K562 (cell line): ENCODE data around the gene RPS6KA2. TPM values are rescaled to one million over a fixed set of nuclear protein-coding genes. Genes with fewer than 3 reads are reported as not detected.

Experiments used
- ATAC-seq: fragments of 200-7000 bp; cut with Tn5 transposase; 3 replicates; pipeline ENCODE4 v1.9.1; 2020; ENCODE audit warnings: moderate library complexity
- BruUV-seq: library from RNA; stranded (reverse); fragments of 400-500 nt; replicated peaks from 2 replicates; lab custom pipeline; 2021; lab: Mats Ljungman, UMichigan
- CTCF ChIA-PET: fragments of 300-600 bp; formaldehyde crosslinking; extraction: SDS; loops from one replicate; lab custom pipeline; 2021; ENCODE audit warnings: low intra/inter-chr PET ratio; lab: Yijun Ruan, JAX
- POLR2A ChIA-PET: fragments of 300-600, 350-650 bp; sonication (Branson Sonifier 250); formaldehyde crosslinking; extraction: SDS; loops from one replicate; lab custom pipeline; 2021; ENCODE audit warnings: antibody characterized with exemption, inconsistent platforms; lab: Yijun Ruan, JAX
- DNase-seq, 4 experiments: peaks; one replicate each; pipeline versions ENCODE4 v3.0.0 to v3.0.0-alpha.2; 2011 to 2018; ENCODE audit warnings: low spot score in 3 of 4, mixed read lengths in 3 of 4; ENCODE audit errors: extremely low read depth in 1 of 4
- FAIRE-seq: peaks from 2 replicates; lab custom pipeline; 2011; peaks lifted over from hg19 to GRCh38; lab: Jason Lieb, UNC
- H2AFZ ChIP-seq: 2 replicates; pipeline ENCODE4 v1.6.0; 2011; ENCODE audit warnings: low read depth, low read length, control low read depth, inconsistent platforms
- H3K27ac ChIP-seq: fragments of 200-600 bp; 3 replicates; pipeline ENCODE4 v1.8.0; 2011; ENCODE audit warnings: low read depth, mild to moderate bottlenecking, control low read depth, inconsistent platforms, low read length, moderate library complexity, mixed read lengths; ENCODE audit errors: extremely low read depth
- H3K27me3 ChIP-seq, 2 experiments: fragments of 300-600 bp in 1 of 2; 2 replicates in 1 of 2; 3 replicates in 1 of 2; pipeline versions ENCODE4 v1.6.0 to v1.8.0; 2011; ENCODE audit warnings: inconsistent platforms in 2 of 2, low read length in 2 of 2, mild to moderate bottlenecking in 1 of 2, mixed read lengths in 1 of 2, moderate library complexity in 1 of 2; ENCODE audit not compliant: control insufficient read depth in 2 of 2, insufficient read depth in 2 of 2
- H3K36me3 ChIP-seq: fragments of 300-600 bp; 3 replicates; pipeline ENCODE4 v1.8.0; 2011; ENCODE audit warnings: mild to moderate bottlenecking, low read length, inconsistent platforms; ENCODE audit not compliant: control insufficient read depth, insufficient read depth
- H3K4me1 ChIP-seq, 2 experiments: fragments of 200-600 bp in 1 of 2; replicated peaks in 1 of 2; 2 replicates in 1 of 2; 3 replicates in 1 of 2; pipeline versions ENCODE4 v1.5.1 to v1.8.0; 2011; ENCODE audit warnings: inconsistent platforms in 2 of 2, low read length in 2 of 2, mild to moderate bottlenecking in 1 of 2, mixed read lengths in 1 of 2, moderate library complexity in 1 of 2; ENCODE audit not compliant: control insufficient read depth in 2 of 2, insufficient read depth in 2 of 2
- H3K4me2 ChIP-seq: 2 replicates; pipeline ENCODE4 v1.6.1; 2011; ENCODE audit warnings: low read length, control low read depth, inconsistent platforms, mixed read lengths; ENCODE audit not compliant: insufficient read depth
- H3K4me3 ChIP-seq: fragments of 200-600 bp; sonication (generic), shearing (Covaris generic); 2 replicates; pipeline ENCODE4 v1.5.1; 2016; ENCODE audit warnings: control low read depth, inconsistent platforms
- H3K79me2 ChIP-seq: fragments of 200-600 bp; 3 replicates; pipeline ENCODE4 v1.8.0; 2011; ENCODE audit warnings: low read length, inconsistent platforms; ENCODE audit not compliant: control insufficient read depth, insufficient read depth
- H3K9ac ChIP-seq, 2 experiments: 2 replicates each; pipeline versions ENCODE4 v1.6.0 to v1.6.1; 2011; ENCODE audit warnings: low read depth in 2 of 2, low read length in 2 of 2, control low read depth in 1 of 2, inconsistent platforms in 1 of 2, mild to moderate bottlenecking in 1 of 2, mixed read lengths in 1 of 2; ENCODE audit not compliant: insufficient read depth in 1 of 2
- H3K9me1 ChIP-seq: one replicate; pipeline ENCODE4 v1.6.0; 2011; ENCODE audit warnings: inconsistent platforms, mild to moderate bottlenecking, low read length, moderate library complexity; ENCODE audit not compliant: control insufficient read depth, insufficient read depth
- H3K9me3 ChIP-seq: replicated peaks from 2 replicates; pipeline ENCODE4 v1.5.1; 2011; ENCODE audit warnings: low read depth, low read length, inconsistent platforms; ENCODE audit not compliant: control insufficient read depth, insufficient read depth
- H4K20me1 ChIP-seq: replicated peaks from 2 replicates; pipeline ENCODE4 v1.6.1; 2011; ENCODE audit warnings: low read length, inconsistent platforms, mixed read lengths; ENCODE audit not compliant: control insufficient read depth, insufficient read depth
- E2F4 ChIP-seq: sonication (generic); formaldehyde crosslinking; IDR thresholded peaks from 2 replicates; pipeline ENCODE4 v1.8.0; 2022; ENCODE audit warnings: mild to moderate bottlenecking, low read depth, missing genetic modification reagents
- KAT7 ChIP-seq: sonication (generic); formaldehyde crosslinking; IDR thresholded peaks from 2 replicates; pipeline ENCODE4 v1.8.0; 2022; ENCODE audit warnings: missing genetic modification reagents, mild to moderate bottlenecking, borderline replicate concordance
- MBD1 ChIP-seq: fragments of 250-450 bp; sonication (Bioruptor Pico); IDR thresholded peaks from 2 replicates; pipeline ENCODE4 v1.8.0; 2022; ENCODE audit warnings: inconsistent platforms
- NKRF ChIP-seq: fragments of 450-650 bp; IDR thresholded peaks from 2 replicates; pipeline ENCODE4 v1.6.1; 2016; ENCODE audit warnings: borderline replicate concordance
- SMAD4 ChIP-seq: fragments of 250-450 bp; sonication (Bioruptor Pico); conservative IDR thresholded peaks from 2 replicates; pipeline ENCODE4 v1.8.0; 2021; ENCODE audit warnings: inconsistent platforms, mild to moderate bottlenecking, moderate library complexity
- SOX6 ChIP-seq: fragments of 450-650 bp; IDR thresholded peaks from 2 replicates; pipeline ENCODE4 v1.6.1; 2014; ENCODE audit warnings: mild to moderate bottlenecking
- YY1 ChIP-seq, 3 experiments: IDR thresholded peaks; 2 replicates each; pipeline ENCODE4 v1.6.1; 2011; ENCODE audit warnings: low read length in 2 of 3, mild to moderate bottlenecking in 2 of 3, moderate library complexity in 2 of 3, borderline replicate concordance in 1 of 3, control low read depth in 1 of 3, low read depth in 1 of 3; ENCODE audit not compliant: insufficient read depth in 3 of 3, insufficient replicate concordance in 2 of 3, control insufficient read depth in 1 of 3, insufficient read length in 1 of 3; ENCODE audit errors: extremely low read depth in 1 of 3
- ZBTB11 ChIP-seq, 3 experiments: fragments of 200-800 bp in 1 of 3; fragments of 250-450 bp in 1 of 3; fragments of 450-650 bp in 1 of 3; sonication (Bioruptor Pico) in 1 of 3; sonication (Bioruptor generic) in 1 of 3; formaldehyde crosslinking in 1 of 3; IDR thresholded peaks; 2 replicates each; pipeline versions ENCODE4 v1.6.1 to v1.8.0; 2016 to 2022; ENCODE audit warnings: mild to moderate bottlenecking in 2 of 3, missing genetic modification characterization in 2 of 3, missing compliant biosample characterization in 1 of 3, moderate library complexity in 1 of 3
- ZNF121 ChIP-seq: sonication (generic); formaldehyde crosslinking; conservative IDR thresholded peaks from 2 replicates; pipeline ENCODE4 v1.8.0; 2022; ENCODE audit warnings: missing genetic modification reagents
- WGBS: fragments of 100-300 bp; shearing (Covaris generic); methylation state at CpG from one replicate; pipeline ENCODE4 v1.1.6; 2016; ENCODE audit warnings: low coverage, mixed read lengths; ENCODE audit not compliant: insufficient coverage; ENCODE audit errors: missing lambda C conversion rate; 5-methylcytosine and 5-hydroxymethylcytosine counted together
- in situ Hi-C: fragments of 300-500 bp; cut with MboI; formaldehyde crosslinking; loops from 4 replicates; pipeline ENCODE4 v1.15.0; 2018; ENCODE audit warnings: inconsistent platforms, mixed read lengths
- intact Hi-C: fragments of 100-400 bp; cut with micrococcal nuclease; formaldehyde crosslinking; loops from 2 replicates; pipeline ENCODE4 v1.14.2; 2022
- polyA plus RNA-seq, 8 experiments: library from polyadenylated mRNA; depleted of rRNA in 4 of 8; stranded (reverse) in 5 of 8; unstranded in 3 of 8; fragments of >200 nt; fragmentation: Nextera tagmentation in 2 of 8; fragmentation: Illumina TruSeq in 1 of 8; extraction: Ambion mirVana in 2 of 8; extraction: Trizol in 1 of 8; gene quantifications; 2 replicates each; pipeline versions ENCODE4 v1.2.1 to v1.2.3, GENCODE V29; 2011 to 2014; ENCODE audit warnings: inconsistent platforms in 1 of 8, missing spikeins in 1 of 8
- total RNA-seq, 7 experiments: library from RNA; depleted of rRNA in 6 of 7; stranded (reverse); fragments of >200 nt in 6 of 7; fragmentation: Illumina TruSeq in 2 of 7; extraction: Trizol in 2 of 7; gene quantifications; 2 replicates each; pipeline versions ENCODE4 v1.2.1 to v1.2.3, GENCODE V29; 2011 to 2021; ENCODE audit warnings: low replicate concordance in 1 of 7

The RPS6KA2 gene
- total and polyA plus RNA-seq, 9 of the 15 experiments (the other 6 are each of a cell fraction or from before 2014, with no cell fraction given) = 0.29 to 1.00 (median 0.53) TPM

GRCh38 chr6:166596776-166597507 is 30.1 kb downstream of the RPS6KA2 start (continued):
- TF ChIP-seq SMAD4 (CRISPR knock-in tag) (no peak), E2F4 (no peak), YY1 (IDR thresholded peaks at IDR 0.05; ENCODE audit: borderline replicate concordance in 1 of 3, control insufficient read depth in 1 of 3, extremely low read depth in 1 of 3, insufficient read depth in 3 of 3, insufficient read length in 1 of 3, insufficient replicate concordance in 2 of 3, low read depth in 1 of 3, low read length in 2 of 3) (no peak)

- no peaks in the 10 kb centered on the region for H3K9me3 ChIP-seq
- H3K27me3 ChIP-seq = peaks cover 15 to 36% of the 10 kb centered on the region in 2 experiments
- in situ Hi-C loops = no loop called here
- intact Hi-C loops = no loop called here
- H3K4me3 ChIP-seq = no peak overlapping the region
- CTCF ChIA-PET = no interaction called here
- POLR2A ChIA-PET = interaction anchor here (1.0 kb wide), 1 partner anchor 24 kb away, joined by 4 read pairs; no protein-coding TSS in a partner anchor
- no peak for FAIRE-seq
- no peaks in the 10 kb centered on the region for H3K36me3 ChIP-seq
- no peak overlapping the region for H3K27ac ChIP-seq
- 0% methylated on average over 6 of the region's 6 CpGs for WGBS
- no peak for ATAC-seq
- no peaks in the 10 kb centered on the region for H3K4me1 ChIP-seq
- H4K20me1 ChIP-seq = peaks cover 5% of the 10 kb centered on the region; the same call in 1 of the 2 replicates
- DNase-seq = no peak
- no peaks in the 10 kb centered on the region for H3K9me1 ChIP-seq
- no TSS peak for BruUV-seq
- no peak overlapping the region for H3K4me2 ChIP-seq
- H2AFZ ChIP-seq = no peak overlapping the region
- H3K9ac ChIP-seq = no peak overlapping the region
- H3K79me2 ChIP-seq = no peaks in the 10 kb centered on the region
- no peak for TF ChIP-seq ZBTB11 (CRISPR knock-in tag; IDR thresholded peaks at IDR 0.05)
- TF ChIP-seq NKRF = no peak
- TF ChIP-seq ZNF121 = no peak
- TF ChIP-seq KAT7 (CRISPR knock-in tag) = no peak
- TF ChIP-seq MBD1 (CRISPR knock-in tag) = no peak
- TF ChIP-seq SOX6 = no peak
Observed at GRCh38 chr6:166595949-166596348, 31.1 kb downstream of the RPS6KA2 start.
